Activated CD8-positive, alpha-beta memory T cell treated with anti-CD3 and anti-CD28 coated beads, Interleukin-2, amount 50 U/mL, for 48 hours (primary cell): ENCODE results near the gene ANKRD53.
A peak's percentile ranks its signal among the peaks of the same experiment; 100 is the strongest.

ENCODE experiments used
- DNase-seq: peaks from one replicate; pipeline ENCODE4 v3.0.0-alpha.2; 2020

Gene ANKRD53

GRCh38 chr2:70944111-70944690, 34.2 kb upstream of the ANKRD53 start:
- DNase-seq = peak; percentile 29

- peak; percentile 57 for DNase-seq
These were observed 31.5 kb upstream of the ANKRD53 start for GRCh38 chr2:70946832-70947442.

GRCh38 chr2:70947556-70948184, 30.8 kb upstream of the ANKRD53 start:
- peak; percentile 53 for DNase-seq

GRCh38 chr2:70948337-70949003, 30.0 kb upstream of the ANKRD53 start:
- peak; percentile 87 for DNase-seq

- DNase-seq = no peak
These were observed 29.3 kb upstream of the ANKRD53 start for GRCh38 chr2:70949086-70949485.

- peak; percentile 38 for DNase-seq
These were observed 23.5 kb upstream of the ANKRD53 start for GRCh38 chr2:70954886-70955285.

GRCh38 chr2:70956141-70956540, 22.3 kb upstream of the ANKRD53 start:
- no peak for DNase-seq

- DNase-seq = no peak
These were observed 20.6 kb upstream of the ANKRD53 start for GRCh38 chr2:70957798-70958197.

GRCh38 chr2:70958759-70959158, 19.7 kb upstream of the ANKRD53 start:
- DNase-seq = no peak

GRCh38 chr2:70959271-70959761, 19.1 kb upstream of the ANKRD53 start:
- peak; percentile 44 for DNase-seq

- peak; percentile 56 for DNase-seq
These were observed 18.3 kb upstream of the ANKRD53 start for GRCh38 chr2:70959851-70960832.

GRCh38 chr2:70960833-70961647, 17.4 kb upstream of the ANKRD53 start:
- DNase-seq = peak; percentile 50

- DNase-seq = no peak
These were observed 16.8 kb upstream of the ANKRD53 start for GRCh38 chr2:70961648-70961994.

GRCh38 chr2:70962211-70962884, 16.1 kb upstream of the ANKRD53 start:
- no peak for DNase-seq

GRCh38 chr2:70962885-70963878, 15.2 kb upstream of the ANKRD53 start:
- DNase-seq = peak; percentile 47

GRCh38 chr2:70964133-70964532, 14.3 kb upstream of the ANKRD53 start:
- DNase-seq = no peak

- peak; percentile 94 for DNase-seq
These were observed 13.6 kb upstream of the ANKRD53 start for GRCh38 chr2:70964596-70965386.

GRCh38 chr2:70965506-70965905, 12.9 kb upstream of the ANKRD53 start:
- peak; percentile 52 for DNase-seq

GRCh38 chr2:70966681-70967080, 11.7 kb upstream of the ANKRD53 start:
- no peak for DNase-seq
